Ascending aorta (tissue), 2 donors: ENCODE data around the gene EFHD2. TPM values are rescaled to one million over a fixed set of nuclear protein-coding genes. Genes with fewer than 3 reads are reported as not detected.

Experiments used
- DNase-seq, 2 donors: peaks; one replicate each; pipeline ENCODE4 v3.0.0-alpha.2; 2019; ENCODE audit warnings: low spot score in 2 of 2
- H3K27ac ChIP-seq, 2 donors: fragments of 200-600 bp; sonication (generic); one replicate each; pipeline ENCODE4 v1.5.1; 2016 to 2017; ENCODE audit warnings: mild to moderate bottlenecking in 1 of 2
- H3K27me3 ChIP-seq: fragments of 200-600 bp; sonication (generic); one replicate; pipeline ENCODE4 v1.5.1; 2017
- H3K36me3 ChIP-seq, 2 donors: fragments of 200-600 bp; sonication (generic); one replicate each; pipeline ENCODE4 v1.5.1; 2016
- H3K4me1 ChIP-seq, 2 donors: fragments of 200-600 bp; sonication (generic); one replicate each; pipeline ENCODE4 v1.5.1; 2016 to 2017; ENCODE audit warnings: mild to moderate bottlenecking in 1 of 2
- H3K4me3 ChIP-seq, 2 donors: fragments of 200-600 bp; sonication (generic); one replicate each; pipeline ENCODE4 v1.5.1; 2016 to 2017; ENCODE audit warnings: mild to moderate bottlenecking in 1 of 2
- H3K9me3 ChIP-seq, 2 donors: fragments of 200-600 bp; sonication (generic); one replicate each; pipeline ENCODE4 v1.5.1; 2016
- CTCF ChIP-seq, 3 experiments: fragments of 200-600 bp in 2 of 3; fragments of 450-650 bp in 1 of 3; sonication (generic) in 2 of 3; IDR thresholded peaks; one replicate each; pipeline ENCODE4 v1.5.1; 2016 to 2019; ENCODE audit warnings: antibody characterized with exemption in 3 of 3, mild to moderate bottlenecking in 1 of 3, moderate library complexity in 1 of 3
- intact Hi-C: fragments of 100-400 bp; cut with DNase I; formaldehyde crosslinking; loops from one replicate; pipeline ENCODE4 v1.15.1; 2023
- total RNA-seq: library from RNA; depleted of rRNA; stranded (reverse); fragments of >200 nt; gene quantifications from one replicate; pipeline ENCODE4 v1.1.0, GENCODE V29; 2016

EFHD2 gene
- total RNA-seq, 1 donor from 2014 or later: 116 TPM

GRCh38 chr1:15440357-15440756, 30.7 kb downstream of the EFHD2 start:
- Histone ChIP-seq H3K27me3 (no peaks in the 10 kb centered on the region), H3K9me3 (no peaks in the 10 kb centered on the region), H3K36me3 (no peaks in the 10 kb centered on the region), H3K4me1 (no peaks in the 10 kb centered on the region), H3K27ac (no peak overlapping the region), H3K4me3 (no peak overlapping the region)
- DNase-seq: no peak
- TF ChIP-seq CTCF (IDR thresholded peaks at IDR 0.05): no peak
- intact Hi-C loops: no loop called here

- Histone ChIP-seq H3K9me3 (no peaks in the 10 kb centered on the region), H3K36me3 (no peaks in the 10 kb centered on the region), H3K4me3 (no peak overlapping the region), H3K27me3 (no peaks in the 10 kb centered on the region), H3K4me1 (no peaks in the 10 kb centered on the region), H3K27ac (no peak overlapping the region)
- intact Hi-C loops: no loop called here
- no peak for TF ChIP-seq CTCF (IDR thresholded peaks at IDR 0.05)
- no peak for DNase-seq
Measured at GRCh38 chr1:15441247-15441646, 31.6 kb downstream of the EFHD2 start.

- no peaks in the 10 kb centered on the region for H3K27me3 ChIP-seq
- TF ChIP-seq CTCF (IDR thresholded peaks at IDR 0.05): no peak
- intact Hi-C loops: no loop called here
- H3K4me1 ChIP-seq: no peaks in the 10 kb centered on the region
- DNase-seq: no peak
- no peak overlapping the region for H3K27ac ChIP-seq
- H3K9me3 ChIP-seq: no peaks in the 10 kb centered on the region
- no peaks in the 10 kb centered on the region for H3K36me3 ChIP-seq
- H3K4me3 ChIP-seq: no peak overlapping the region
Measured at GRCh38 chr1:15442119-15442518, 32.4 kb downstream of the EFHD2 start.

- Histone ChIP-seq H3K4me3 (no peak overlapping the region), H3K27ac (no peak overlapping the region)
Measured at GRCh38 chr1:15442759-15443158, 33.1 kb downstream of the EFHD2 start.

GRCh38 chr1:15443281-15443680, 33.6 kb downstream of the EFHD2 start:
- Histone ChIP-seq H3K27me3 (peaks cover 3% of the 10 kb centered on the region), H3K4me3 (no peak overlapping the region), H3K4me1 (no peaks in the 10 kb centered on the region), H3K36me3 (no peaks in the 10 kb centered on the region), H3K9me3 (no peaks in the 10 kb centered on the region), H3K27ac (no peak overlapping the region)
- no peak for DNase-seq
- no peak for TF ChIP-seq CTCF (IDR thresholded peaks at IDR 0.05)
- intact Hi-C loops: no loop called here

More at GRCh38 chr1:15442759-15443158, 33.1 kb downstream of the EFHD2 start:
- Histone ChIP-seq H3K36me3 (no peaks in the 10 kb centered on the region), H3K9me3 (no peaks in the 10 kb centered on the region), H3K27me3 (peaks cover 3% of the 10 kb centered on the region), H3K4me1 (no peaks in the 10 kb centered on the region)
- no peak for DNase-seq
- no peak for TF ChIP-seq CTCF (IDR thresholded peaks at IDR 0.05)
- intact Hi-C loops: no loop called here
